GM19372 (cell line): ENCODE measurements around the gene SLC35F4.
"Not testable (repeated sequence)": the region's sequence is repeated elsewhere in the genome, so short reads cannot be mapped to it uniquely, and the experiment has no call there.

Experiments used
- ATAC-seq: cut with Tn5 transposase; IDR thresholded peaks from one replicate; pipeline ENCODE4 v1.9.1; 2021; ENCODE audit warnings: mild to moderate bottlenecking, low read depth, moderate library complexity; ENCODE audit not compliant: unreplicated experiment

The SLC35F4 gene

DNA sequence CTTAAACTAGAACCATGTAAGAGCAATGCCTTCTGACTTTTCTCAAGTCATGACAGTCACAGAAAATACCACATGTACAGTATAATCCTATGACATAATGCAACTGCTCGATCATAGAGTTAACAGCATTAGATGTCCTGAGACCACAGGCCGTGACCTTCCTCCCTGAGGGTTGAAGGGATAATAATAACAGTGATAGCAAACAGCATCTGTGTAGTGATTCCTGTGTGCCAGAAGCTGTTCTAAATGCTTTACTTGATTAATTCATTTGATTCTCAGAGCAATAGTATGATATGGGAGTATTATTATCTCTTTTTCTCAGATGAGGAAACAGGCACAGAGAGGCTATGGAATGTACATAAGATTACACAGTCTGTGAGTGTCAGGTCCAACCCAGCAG is 53.2 kb downstream of the SLC35F4 start:
- no peak for ATAC-seq

DNA sequence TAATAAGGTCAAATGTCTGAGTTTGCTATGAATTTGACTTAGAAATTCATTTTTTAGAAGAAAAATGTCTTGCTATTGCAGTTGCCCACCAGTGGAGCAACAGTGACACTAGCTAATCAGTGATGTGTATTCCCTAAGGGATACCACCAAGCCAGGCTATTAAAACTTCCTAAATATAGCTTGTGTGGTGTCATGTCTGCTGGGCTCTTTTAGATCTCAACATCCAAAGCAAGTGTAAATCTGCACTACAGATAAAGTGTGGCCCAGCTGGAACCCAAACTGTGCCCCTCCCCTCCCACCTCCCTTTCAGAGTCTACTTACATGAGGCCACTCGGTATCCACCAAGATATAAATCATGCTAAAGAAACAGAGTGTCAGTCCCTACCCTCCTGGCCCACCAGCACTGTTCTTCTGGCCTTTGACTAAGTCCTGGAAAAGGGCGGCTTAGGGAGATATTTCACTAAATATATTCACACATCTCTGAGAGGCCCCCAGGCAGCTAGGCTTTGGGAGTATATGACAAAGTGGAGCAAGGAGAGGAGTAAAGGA is 53.8 kb downstream of the SLC35F4 start:
- no peak for ATAC-seq

DNA sequence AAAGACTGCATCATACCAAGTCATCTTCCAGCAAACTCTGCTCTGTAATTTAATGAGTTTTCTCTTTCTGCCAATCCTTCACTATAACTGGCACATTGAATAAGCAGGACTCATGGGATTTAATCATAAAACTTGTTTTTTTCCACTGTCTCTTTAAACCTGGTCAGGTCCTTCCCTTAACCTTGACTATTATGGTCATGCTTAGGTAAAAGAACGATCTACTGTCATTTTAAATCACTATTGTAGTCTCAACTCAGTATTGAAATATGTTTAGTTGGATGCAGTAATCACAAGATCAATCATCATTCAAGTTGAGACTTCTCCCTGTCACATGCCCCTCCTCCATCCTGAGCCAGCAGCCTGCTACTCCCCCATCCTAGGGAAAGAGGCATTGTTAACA is 56.1 kb downstream of the SLC35F4 start:
- ATAC-seq, result no peak

DNA sequence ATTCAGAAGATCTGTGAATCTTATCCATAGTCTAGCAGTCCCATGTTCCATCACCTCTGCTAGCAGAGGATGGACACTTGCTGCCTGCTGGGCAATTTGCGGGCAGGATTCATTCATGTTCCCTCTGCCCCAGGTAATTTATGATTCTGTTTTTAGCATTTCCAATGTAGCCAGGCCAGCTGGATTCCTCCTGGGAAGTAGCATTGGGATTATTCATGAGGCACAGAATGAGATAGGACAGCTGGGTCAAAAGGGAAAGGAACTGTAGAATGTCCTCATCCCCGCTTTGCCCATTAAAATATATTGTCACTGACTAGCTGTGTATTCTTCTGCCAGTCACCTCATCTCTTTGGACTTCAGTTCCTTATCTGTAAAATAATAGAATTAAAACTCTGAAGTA is 68.7 kb downstream of the SLC35F4 start:
- ATAC-seq, result no peak

DNA sequence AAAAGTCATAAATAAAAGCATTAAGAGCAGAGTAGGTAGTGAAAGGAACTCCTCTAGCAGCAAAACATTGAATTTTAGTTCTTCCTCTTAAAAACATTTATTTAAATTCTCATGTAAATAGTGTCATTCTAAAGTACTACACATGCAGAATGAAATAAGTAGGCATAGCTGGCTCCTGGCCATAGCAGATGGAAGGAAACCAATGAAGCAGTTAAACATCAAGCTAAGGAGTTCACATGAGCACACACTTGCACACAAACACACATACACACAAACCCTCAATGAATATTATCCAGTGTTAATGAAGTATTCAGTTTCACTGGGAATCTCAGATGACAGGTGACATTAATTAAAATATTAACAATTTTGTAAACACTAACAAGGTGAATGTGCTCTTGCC is 69.3 kb downstream of the SLC35F4 start:
- no peak for ATAC-seq

DNA sequence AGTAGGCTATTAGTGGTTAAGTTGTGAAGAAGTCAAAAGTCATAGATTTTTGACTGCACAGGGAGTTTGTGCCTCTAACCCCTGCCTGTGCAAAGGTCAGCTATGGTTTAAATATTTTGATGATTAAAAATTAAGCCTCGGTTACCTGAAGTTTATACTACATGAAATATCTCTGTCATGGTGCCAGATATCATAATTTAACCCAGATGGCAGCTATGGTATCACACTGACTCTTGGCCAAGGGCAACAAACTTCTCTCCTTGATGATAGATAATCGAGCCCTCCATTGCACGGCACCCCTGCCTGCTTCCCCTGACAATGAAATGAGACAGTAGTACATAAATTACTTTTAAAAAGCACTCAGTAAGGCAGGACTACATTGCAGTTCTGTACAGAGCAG is 80.8 kb downstream of the SLC35F4 start:
- ATAC-seq, result no peak

DNA sequence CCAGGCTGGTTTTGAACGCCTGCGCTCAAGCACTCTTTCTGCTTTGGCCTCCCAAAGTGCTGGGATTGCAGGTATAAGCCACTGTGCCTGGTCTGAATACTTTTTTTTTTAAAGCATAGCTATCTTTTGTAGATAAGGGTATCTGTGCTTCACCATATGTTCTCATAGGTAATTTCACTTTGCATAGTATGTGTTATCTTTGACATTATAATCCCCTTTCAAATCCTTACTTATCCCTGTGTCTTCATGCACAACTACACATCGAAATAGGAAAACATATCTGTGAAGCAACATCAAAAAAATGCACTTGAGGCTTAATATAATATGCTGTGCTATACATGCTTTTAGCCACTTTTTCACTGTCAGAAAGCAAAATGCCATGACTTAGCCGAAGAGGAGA is 94.1 kb downstream of the SLC35F4 start:
- ATAC-seq, result no peak

DNA sequence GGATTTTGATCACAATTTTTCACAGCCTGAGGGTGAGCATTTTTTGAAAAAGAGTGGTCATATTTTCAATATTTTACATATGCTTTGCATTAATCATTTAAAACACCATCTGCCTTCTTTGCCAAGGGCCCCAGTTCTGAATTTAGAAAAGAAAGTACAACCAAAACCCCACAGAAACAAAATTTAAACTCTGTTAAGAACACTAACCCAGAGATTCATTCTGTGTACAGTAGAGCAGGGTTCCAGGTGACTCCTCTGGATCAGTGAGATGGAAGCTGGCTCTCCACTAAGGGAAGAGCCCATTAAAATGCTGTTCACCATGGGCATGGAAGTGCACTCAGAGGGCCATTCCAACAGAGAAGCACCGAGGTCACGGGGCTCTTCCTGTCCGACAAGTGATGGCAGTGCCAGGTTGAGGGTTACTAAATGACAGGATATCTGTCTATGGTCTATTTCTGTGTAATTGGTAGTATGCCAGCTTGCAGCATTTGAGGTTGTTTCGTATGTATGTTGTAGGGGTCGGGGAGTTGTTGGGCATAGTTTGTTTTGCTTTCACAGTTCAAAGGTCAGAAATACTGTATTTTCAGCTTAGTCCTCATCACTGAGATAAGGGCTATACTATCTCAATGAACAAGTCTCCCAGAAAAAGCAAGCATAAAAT is 95.9 kb downstream of the SLC35F4 start:
- ATAC-seq, result no peak

DNA sequence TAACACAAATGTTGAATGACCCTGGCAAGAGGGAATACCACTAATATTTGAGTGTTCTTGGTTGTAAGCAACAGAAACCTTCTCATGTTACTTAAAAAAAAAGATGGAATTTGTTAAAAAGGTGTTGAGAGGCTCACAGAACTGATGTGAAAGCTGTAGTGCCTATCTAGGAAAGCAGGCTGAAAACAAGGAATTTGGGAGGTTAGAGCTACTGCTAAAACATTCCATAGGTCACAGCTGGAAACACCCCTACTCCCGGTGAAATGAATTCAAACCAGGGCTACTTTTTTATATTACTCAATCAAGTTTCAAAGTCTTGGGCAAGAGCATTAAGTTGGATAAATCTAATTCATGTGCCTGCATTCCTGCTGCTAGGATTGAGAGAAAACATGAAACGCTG is 104.1 kb downstream of the SLC35F4 start:
- no peak for ATAC-seq

DNA sequence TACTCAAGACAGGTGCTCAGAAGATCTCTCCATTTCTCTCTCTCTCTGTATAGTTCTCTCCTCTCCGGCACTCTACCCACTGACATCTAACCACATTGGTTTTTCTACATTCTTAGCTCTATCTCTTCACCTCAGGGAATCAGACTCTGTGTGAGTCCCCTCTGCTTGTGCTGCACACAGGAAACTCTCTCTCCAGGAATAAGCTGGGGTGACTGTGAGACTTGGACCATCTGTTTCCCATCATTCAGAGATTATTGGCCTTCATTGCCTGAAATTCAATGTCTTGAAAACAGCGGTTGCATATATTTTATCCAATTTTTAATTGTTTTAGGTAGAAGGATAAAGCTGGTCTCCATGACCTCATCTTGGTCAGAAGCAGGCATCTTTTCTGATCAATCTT is 105.0 kb downstream of the SLC35F4 start:
- no peak for ATAC-seq

DNA sequence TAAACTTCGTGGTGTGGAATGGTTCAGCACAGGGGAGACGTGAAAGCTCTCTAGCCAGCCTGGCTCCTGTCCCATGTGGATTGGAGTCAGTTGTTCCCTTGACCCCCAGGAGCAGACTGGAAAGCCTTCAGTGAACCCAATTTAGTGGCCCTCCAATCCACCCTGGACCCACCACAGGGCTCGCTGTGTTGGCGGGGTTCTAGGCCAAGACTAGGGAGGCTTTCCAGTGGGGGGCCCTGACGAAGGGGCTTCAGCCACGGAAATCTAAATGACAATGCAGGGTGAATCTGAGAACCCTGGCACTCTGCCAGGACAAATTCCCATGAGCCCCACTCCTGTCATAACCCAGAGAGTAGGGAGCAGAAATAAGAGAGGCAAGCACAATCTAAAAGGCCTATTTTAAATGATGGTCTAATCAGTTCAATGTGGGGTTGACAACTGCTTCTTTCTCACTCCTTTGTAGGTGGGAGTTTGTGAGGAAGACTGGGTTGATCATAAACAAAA is 110.8 kb downstream of the SLC35F4 start:
- no peak for ATAC-seq

DNA sequence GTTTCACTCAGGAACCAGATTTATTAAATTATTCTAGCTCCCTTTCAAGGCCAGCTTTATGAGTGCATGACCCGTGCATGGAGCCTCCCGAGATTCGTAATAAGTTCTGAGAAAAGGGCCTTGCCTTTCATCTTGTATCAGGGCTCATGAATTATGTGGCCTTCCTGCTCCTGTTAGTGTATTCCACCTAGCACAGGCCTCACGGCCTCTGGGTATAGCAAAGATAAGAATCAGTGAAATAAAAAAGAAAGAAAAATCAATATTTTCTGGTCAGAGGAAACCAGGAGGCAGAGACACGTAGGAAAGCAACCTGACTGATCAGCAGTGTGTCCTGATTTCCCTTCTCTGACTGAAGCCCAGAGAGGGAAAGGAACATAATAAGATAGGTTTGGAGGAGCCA is 111.4 kb downstream of the SLC35F4 start:
- ATAC-seq, result no peak

DNA sequence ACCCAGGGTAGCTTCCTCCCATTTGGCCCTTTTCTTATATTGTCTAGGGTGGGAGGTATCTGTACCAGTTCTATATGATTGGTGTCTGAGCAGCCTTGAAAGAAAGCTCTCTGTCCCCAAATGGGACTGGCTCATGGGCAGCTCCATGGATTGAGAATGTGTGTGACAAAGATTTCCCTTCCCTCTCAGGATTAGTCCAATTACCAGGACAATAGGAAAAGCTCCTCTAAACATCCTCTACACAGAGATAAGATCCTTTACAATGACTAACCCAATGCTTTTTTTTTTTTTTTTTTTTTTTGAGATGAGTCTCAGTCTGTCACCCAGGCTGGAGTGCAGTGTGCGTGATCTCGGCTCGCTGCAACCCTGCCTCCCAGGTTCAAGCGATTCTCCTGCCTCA is 112.1 kb downstream of the SLC35F4 start:
- ATAC-seq, result no peak

DNA sequence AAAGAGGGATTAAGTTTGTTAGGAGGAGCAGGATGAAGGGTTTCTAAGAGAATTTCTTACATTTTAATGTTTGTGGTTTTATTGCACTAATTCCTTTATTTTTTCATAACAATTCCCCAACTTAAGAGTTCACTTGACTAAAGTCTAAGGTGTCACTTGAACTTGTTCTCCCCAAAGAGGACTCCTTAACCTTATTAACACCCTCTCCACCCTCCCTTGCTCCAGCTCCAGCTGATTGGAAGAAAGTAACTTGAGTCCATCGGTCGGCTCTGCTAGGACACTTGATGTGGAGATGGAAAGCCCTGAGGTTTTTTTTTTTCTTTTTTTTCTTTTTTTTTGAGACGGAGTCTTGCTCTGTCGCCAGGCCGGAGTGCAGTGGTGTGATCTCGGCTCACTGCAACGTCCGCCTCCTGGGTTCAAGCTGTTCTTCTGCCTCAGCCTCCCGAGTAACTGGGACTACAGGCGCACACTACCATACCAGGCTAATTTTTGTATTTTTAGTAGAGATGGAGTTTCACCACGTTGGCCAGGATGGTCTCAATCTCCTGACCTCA is 113.7 kb downstream of the SLC35F4 start:
- not testable (repeated sequence) for ATAC-seq

DNA sequence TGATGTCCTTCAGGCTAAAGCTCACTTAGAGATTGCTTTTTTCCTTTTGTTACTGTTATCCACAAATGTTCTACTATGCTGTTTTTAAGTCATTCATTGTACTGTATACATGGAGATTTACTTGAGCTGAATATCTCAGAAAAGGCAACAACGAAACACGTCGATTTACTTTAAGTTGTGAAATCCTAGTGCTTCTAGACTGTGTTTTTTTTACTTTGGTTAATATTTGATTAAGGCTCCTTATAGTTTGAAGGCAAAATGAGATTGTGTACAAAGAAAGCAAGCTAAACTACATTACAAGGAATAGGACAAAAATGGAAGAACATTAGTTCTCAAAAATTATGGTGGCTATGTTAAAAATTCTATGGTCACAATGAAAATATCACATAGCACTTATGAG is 114.5 kb downstream of the SLC35F4 start:
- ATAC-seq, result no peak

DNA sequence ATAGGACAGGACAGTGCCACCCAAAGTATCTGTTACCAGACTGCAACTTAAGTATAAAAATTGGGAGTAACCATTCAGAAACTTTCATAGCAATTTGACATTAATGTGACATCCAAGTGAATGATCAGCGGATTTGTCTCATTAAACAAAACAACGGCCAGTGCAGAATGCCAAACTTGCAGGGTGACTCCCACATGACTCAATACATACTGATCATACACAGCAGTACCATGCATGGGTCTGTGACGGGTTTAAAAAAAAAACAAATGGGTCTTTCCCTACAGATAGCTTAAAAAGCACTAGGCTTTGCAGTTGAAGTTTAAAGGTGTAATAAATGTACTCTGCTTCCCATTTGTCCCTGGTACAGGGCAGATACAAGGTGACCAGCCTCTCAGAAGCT is 116.6 kb downstream of the SLC35F4 start:
- ATAC-seq, result no peak

DNA sequence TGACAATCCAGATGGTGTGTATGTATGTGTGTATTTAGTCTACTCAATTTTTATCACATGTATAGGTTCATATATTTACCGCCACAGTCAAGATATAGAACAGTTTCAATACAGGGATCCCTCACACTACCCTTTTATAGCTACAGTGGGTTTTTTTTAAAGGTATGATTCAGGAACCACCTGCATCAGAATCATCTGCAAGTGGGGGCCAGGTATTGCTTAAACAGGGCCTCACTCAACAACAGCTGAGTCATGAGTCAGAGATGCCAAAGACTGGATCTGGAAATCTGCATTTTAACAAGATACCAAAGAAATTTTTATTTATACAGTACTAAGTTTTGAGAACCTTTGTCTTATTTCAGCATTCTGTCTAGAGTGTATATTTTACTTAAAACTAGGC is 117.6 kb downstream of the SLC35F4 start:
- no peak for ATAC-seq

DNA sequence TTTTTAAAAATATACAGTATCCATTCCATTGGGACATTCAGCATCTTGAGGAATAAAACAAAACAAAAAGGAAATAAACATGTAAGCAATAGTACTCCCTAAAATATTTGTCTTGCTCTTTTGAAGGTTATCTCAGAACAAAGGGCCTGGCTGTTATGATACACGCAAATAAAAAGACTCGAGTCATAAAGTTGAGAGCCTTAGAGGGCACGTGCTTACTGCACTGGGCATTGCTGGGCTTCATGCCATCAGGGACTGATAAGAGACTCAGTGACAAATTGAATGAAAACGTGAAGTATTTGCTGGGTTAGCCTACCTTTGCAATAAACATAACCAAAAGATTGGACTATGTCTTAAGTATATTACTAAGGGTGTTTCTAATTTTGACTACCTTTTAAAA is 118.9 kb downstream of the SLC35F4 start:
- ATAC-seq, result no peak

DNA sequence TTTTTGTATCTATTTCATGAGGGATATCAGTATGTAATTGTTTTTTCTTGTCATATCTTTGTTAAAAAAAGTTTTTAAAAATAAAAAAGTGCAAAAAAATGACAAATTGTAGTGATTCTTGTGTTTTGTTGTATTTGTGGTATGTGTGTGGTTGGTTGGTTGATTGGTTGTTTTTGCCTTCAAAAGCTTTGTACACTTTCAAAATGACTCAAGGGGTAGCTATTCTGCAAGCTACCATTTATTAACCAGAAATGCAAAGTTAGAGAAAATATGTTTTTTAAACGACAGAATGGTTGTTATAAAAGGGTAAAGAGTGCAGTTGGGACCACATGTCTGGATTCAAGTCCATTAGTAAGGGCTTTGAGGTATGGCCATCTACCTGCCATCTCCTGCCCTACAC is 119.3 kb downstream of the SLC35F4 start:
- ATAC-seq, result no peak

DNA sequence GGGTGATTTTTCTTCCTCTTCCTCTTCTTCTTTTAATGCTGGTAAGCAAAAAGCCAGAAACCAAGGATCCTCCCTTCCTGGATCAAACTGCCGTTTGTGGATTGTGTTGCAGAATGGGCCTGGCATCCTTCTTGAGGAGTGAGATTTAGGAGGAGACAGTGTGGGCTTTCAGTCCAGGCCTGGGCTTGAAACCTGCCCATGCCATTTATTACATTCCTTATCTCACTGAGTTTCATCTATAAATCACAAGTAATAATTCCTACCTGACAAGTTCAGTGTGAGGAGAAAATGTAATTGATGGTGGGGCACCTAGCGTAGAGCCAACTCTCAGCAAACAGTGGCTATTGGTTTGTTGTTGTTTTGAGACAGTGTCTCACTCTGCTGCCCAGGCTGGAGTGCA is 126.4 kb downstream of the SLC35F4 start:
- no peak for ATAC-seq

DNA sequence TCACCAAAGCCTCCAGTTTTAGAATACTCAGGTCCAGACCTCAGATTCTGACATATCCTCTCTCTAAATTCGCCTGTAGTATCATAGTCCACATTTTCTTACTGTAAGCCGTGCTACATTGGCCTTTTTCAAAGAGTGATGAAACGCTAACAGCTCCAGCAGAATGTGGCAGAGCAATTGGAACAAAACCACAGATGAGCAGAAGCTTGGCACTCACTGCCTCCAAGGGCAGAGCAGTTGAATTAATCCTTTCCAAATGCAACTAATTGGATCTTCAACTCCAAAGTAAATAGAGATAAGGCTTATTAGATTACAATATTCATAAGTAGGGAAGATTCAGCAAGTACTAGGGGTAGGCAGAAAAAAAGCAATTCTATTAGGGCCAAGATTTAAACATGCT is 128.3 kb downstream of the SLC35F4 start:
- ATAC-seq, result no peak

DNA sequence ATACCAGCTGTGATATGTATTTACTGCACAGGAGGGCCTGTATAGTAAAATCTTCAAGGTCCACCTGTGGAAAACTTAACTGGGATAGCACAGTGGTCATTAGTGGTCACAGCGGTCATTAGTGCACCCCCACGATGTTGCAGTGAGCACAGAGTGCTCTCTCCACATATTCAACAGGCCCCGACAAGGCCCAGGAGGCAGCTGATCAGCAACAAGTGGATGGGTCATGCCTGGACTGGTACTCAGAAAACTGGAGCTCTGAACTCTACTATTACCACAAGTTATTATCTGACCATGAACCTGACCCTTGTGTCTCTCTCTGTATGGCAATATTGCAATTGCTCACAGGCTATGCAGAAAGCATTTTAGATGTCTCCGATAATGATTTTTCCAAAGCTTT is 129.5 kb downstream of the SLC35F4 start:
- no peak for ATAC-seq
